Lung (tissue), 12 donors: ENCODE measurements around the gene RAD17. TPM values are rescaled to one million over a fixed set of nuclear protein-coding genes. Genes with fewer than 3 reads are reported as not detected.

Experiments
- ATAC-seq: fragments of 200-7000 bp; cut with Tn5 transposase; one replicate; pipeline ENCODE4 v1.9.1; 2020; ENCODE audit warnings: moderate number of reproducible peaks; ENCODE audit not compliant: insufficient read depth, low FRiP score
- DNase-seq, 3 donors: peaks; one replicate each; pipeline ENCODE4 v3.0.0-alpha.2; 2013 to 2017
- H3K27ac ChIP-seq, 2 donors: one replicate each; pipeline ENCODE4 v1.5.1; 2013; ENCODE audit warnings: mild to moderate bottlenecking in 2 of 2, moderate library complexity in 2 of 2, control low read depth in 1 of 2, inconsistent platforms in 1 of 2, low read depth in 1 of 2, low read length in 1 of 2
- H3K27me3 ChIP-seq, 3 donors: one replicate each; pipeline ENCODE4 v1.5.1; 2013; ENCODE audit warnings: low read length in 2 of 3; ENCODE audit not compliant: control insufficient read depth in 3 of 3, insufficient read depth in 3 of 3
- H3K36me3 ChIP-seq, 4 donors: one replicate each; pipeline ENCODE4 v1.5.1; 2013; ENCODE audit warnings: low read length in 4 of 4, mild to moderate bottlenecking in 1 of 4, moderate library complexity in 1 of 4; ENCODE audit not compliant: control insufficient read depth in 4 of 4, insufficient read depth in 4 of 4
- H3K4me1 ChIP-seq, 5 donors: one replicate each; pipeline ENCODE4 v1.5.1; 2013; ENCODE audit warnings: low read length in 5 of 5, mild to moderate bottlenecking in 2 of 5, moderate library complexity in 1 of 5; ENCODE audit not compliant: control insufficient read depth in 5 of 5, insufficient read depth in 5 of 5
- H3K4me3 ChIP-seq: one replicate; pipeline ENCODE4 v1.5.1; 2013; ENCODE audit warnings: mild to moderate bottlenecking, control low read depth, moderate library complexity
- H3K9ac ChIP-seq, 2 donors: one replicate each; pipeline ENCODE4 v1.5.1; 2013; ENCODE audit warnings: low read length in 2 of 2, control low read depth in 1 of 2; ENCODE audit not compliant: insufficient read depth in 1 of 2
- H3K9me3 ChIP-seq, 4 donors: one replicate each; pipeline ENCODE4 v1.5.1; 2013; ENCODE audit warnings: low read length in 3 of 4, mild to moderate bottlenecking in 1 of 4, moderate library complexity in 1 of 4; ENCODE audit not compliant: control insufficient read depth in 4 of 4, insufficient read depth in 3 of 4
- CTCF ChIP-seq: IDR thresholded peaks from 2 replicates; pipeline ENCODE4 v1.5.1; 2012; ENCODE audit warnings: mild to moderate bottlenecking; ENCODE audit errors: control extremely low read depth, extremely low read depth
- WGBS, 2 donors: extraction: QIAGEN DNeasy Blood & Tissue Kit; methylation state at CpG; one replicate each; pipeline ENCODE4 v1.1.7; 2013; 5-methylcytosine and 5-hydroxymethylcytosine counted together
- polyA plus RNA-seq, 2 donors: library from polyadenylated mRNA; stranded (reverse); fragments of 200-250 nt; gene quantifications; one replicate each; pipeline ENCODE4 v1.2.1, GENCODE V29; 2013
- total RNA-seq, 2 donors: library from RNA; depleted of rRNA in 1 of 2; stranded (reverse); fragments of >200 nt in 1 of 2; gene quantifications; one replicate each; pipeline ENCODE4 v1.2.1, GENCODE V29; 2014 to 2021
- donor health status: control.
- donor health status: control.
- donor health status: Bipolar disorder and iron deficiency.
- donor health status: healthy.
- donor health status: DM: yes; HTN: yes; CAD: no.

RAD17 gene
- total and polyA plus RNA-seq, 4 donors: 10.0 to 39.8 (median 14.7) TPM

GRCh38 chr5:69360442-69360841 lies 9.2 kb upstream of the RAD17 start:
- H3K27ac ChIP-seq: no peak overlapping the region
- no peak for TF ChIP-seq CTCF

GRCh38 chr5:69364414-69364813 lies 5.2 kb upstream of the RAD17 start:
- H3K9ac ChIP-seq: no peak overlapping the region
- ATAC-seq (no peak), DNase-seq (peak in 1 of 3 donors; percentile 2)
- no peaks in the 10 kb centered on the region for H3K27me3 ChIP-seq
- no peak overlapping the region for H3K4me3 ChIP-seq
- peaks cover 15 to 22% (median 17%) of the 10 kb centered on the region in 4 donors for H3K36me3 ChIP-seq
- H3K9me3 ChIP-seq: no peaks in the 10 kb centered on the region
- TF ChIP-seq CTCF: no peak
- peaks cover 0 to 10% (median 4%) of the 10 kb centered on the region in 5 donors for H3K4me1 ChIP-seq
- no peak overlapping the region for H3K27ac ChIP-seq
- 63 to 70% methylated on average over 3 of the region's 3 CpGs for WGBS, 2 donors

More at GRCh38 chr5:69360442-69360841, 9.2 kb upstream of the RAD17 start:
- ATAC-seq (no peak), DNase-seq (no peak)
- Histone ChIP-seq H3K36me3 (peaks cover 11 to 18% (median 15%) of the 10 kb centered on the region in 4 donors), H3K4me3 (no peak overlapping the region), H3K9me3 (no peaks in the 10 kb centered on the region), H3K9ac (no peak overlapping the region), H3K4me1 (peaks cover 0 to 3% (median 0%) of the 10 kb centered on the region in 5 donors), H3K27me3 (no peaks in the 10 kb centered on the region)
- 97 to 100% methylated on average over 1 of the region's 1 CpG for WGBS, 2 donors

GRCh38 chr5:69364850-69365249 lies 4.8 kb upstream of the RAD17 start:
- H3K27ac ChIP-seq: no peak overlapping the region
- H3K9me3 ChIP-seq: no peaks in the 10 kb centered on the region
- no peak for TF ChIP-seq CTCF
- ATAC-seq (no peak), DNase-seq (peak in 1 of 3 donors; percentile 1)
- no peak overlapping the region for H3K9ac ChIP-seq
- peaks cover 0 to 10% (median 4%) of the 10 kb centered on the region in 5 donors for H3K4me1 ChIP-seq
- H3K36me3 ChIP-seq: peaks cover 15 to 20% (median 17%) of the 10 kb centered on the region in 4 donors
- H3K27me3 ChIP-seq: no peaks in the 10 kb centered on the region
- WGBS, 2 donors: 80 to 89% methylated on average over 3 of the region's 3 CpGs
- H3K4me3 ChIP-seq: no peak overlapping the region

- H3K27ac ChIP-seq: peak overlapping the region in 1 of 2 donors; percentile 22
These were observed 1.8 kb upstream of the RAD17 start for GRCh38 chr5:69367697-69368279.

More at GRCh38 chr5:69367697-69368279, 1.8 kb upstream of the RAD17 start:
- no peak overlapping the region for H3K4me3 ChIP-seq
- peak overlapping the region; percentile 91 to 96 for H3K9ac ChIP-seq
- peaks cover 3 to 19% (median 10%) of the 10 kb centered on the region in 5 donors for H3K4me1 ChIP-seq
- 94 to 96% methylated on average over 11 of the region's 11 CpGs for WGBS, 2 donors
- no peak for TF ChIP-seq CTCF
- ATAC-seq (no peak), DNase-seq (no peak)
- peaks cover 11 to 20% (median 12%) of the 10 kb centered on the region in 4 donors for H3K36me3 ChIP-seq
- no peaks in the 10 kb centered on the region for H3K9me3 ChIP-seq
- H3K27me3 ChIP-seq: no peaks in the 10 kb centered on the region
